ENCODE measurements around the gene PLS1.

PLS1 gene

DNA sequence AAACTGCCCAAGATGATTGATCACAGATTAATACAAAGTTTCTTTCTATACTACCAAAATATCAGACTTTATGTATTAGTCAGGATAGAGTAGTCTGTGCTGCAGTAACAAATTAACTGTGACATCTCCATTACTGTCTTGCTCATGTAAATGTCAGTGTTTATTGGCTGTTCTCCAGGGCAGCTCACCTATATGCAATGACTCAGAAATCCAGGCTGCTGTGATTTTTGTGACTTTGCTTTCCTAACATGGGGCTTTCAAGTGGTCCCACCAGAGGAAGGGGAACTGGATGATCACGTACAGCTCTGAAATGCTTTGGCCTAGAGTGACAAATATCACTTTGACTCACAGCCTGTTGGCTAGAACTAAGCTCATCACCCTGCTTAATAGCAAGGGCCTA, 12.9 kb downstream of the PLS1 start:
- Histone ChIP-seq H3K18ac (ENCODE audit: low read length) (no peak overlapping the region), H3K27ac (ENCODE audit: low read depth, low read length) (no peak overlapping the region), H3K9ac (ENCODE audit: low read length) (no peak overlapping the region), H3K79me2 (ENCODE audit: control insufficient read depth, insufficient read depth, low read length) (no peaks in the 10 kb centered on the region), H3K79me1 (ENCODE audit: low read length) (no peaks in the 10 kb centered on the region), H4K5ac (ENCODE audit: low read length) (no peak overlapping the region), H3K4ac (ENCODE audit: low read depth, low read length) (no peak overlapping the region), H4K8ac (ENCODE audit: low read depth, low read length) (no peak overlapping the region), H3K36me3 (ENCODE audit: control insufficient read depth, insufficient read depth, low read length) (no peaks in the 10 kb centered on the region), H2BK15ac (replicated peaks; ENCODE audit: low read depth) (no peak overlapping the region), H3K27me3 (ENCODE audit: insufficient read depth, low read length, poor library complexity) (no peaks in the 10 kb centered on the region), H3K4me3 (ENCODE audit: low read length) (no peak overlapping the region), H3K56ac (ENCODE audit: low read length) (no peak overlapping the region), H2AK5ac (ENCODE audit: low read length) (no peak overlapping the region), H2BK120ac (ENCODE audit: low read depth, low read length) (no peak overlapping the region), H3K4me1 (ENCODE audit: control insufficient read depth, low read depth, low read length) (no peaks in the 10 kb centered on the region), H3K23ac (ENCODE audit: low read length) (no peak overlapping the region), H3K4me2 (ENCODE audit: low read length) (no peak overlapping the region), H2BK5ac (ENCODE audit: low read length) (no peak overlapping the region)
- no peak for DNase-seq
- WGBS (ENCODE audit: extremely low coverage, insufficient coverage, low lambda C conversion rate) = no CpG with 5 or more reads among the region's 1 CpG

DNA sequence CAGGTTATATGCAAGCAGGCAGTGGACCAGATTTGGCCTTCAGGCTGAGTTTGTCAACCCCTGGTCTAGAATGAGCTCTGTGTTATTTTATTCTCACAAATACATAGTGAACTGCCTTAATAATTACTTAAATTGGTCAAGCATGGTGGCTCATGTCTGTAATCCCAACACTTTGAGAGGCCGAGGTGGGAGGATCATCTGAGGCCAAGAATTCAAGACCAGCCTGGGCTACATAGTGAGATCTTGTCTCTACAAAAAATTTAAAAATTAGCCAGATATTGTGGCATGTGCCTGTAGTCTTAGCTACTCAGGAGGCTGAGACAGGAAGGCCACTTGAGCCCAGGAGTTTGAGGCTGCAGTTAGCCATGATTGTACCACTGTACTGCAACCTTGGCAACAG, 15.0 kb downstream of the PLS1 start:
- Histone ChIP-seq H2BK5ac (ENCODE audit: low read length) (no peak overlapping the region), H4K5ac (ENCODE audit: low read length) (no peak overlapping the region), H2BK15ac (replicated peaks; ENCODE audit: low read depth) (no peak overlapping the region), H3K4me3 (ENCODE audit: low read length) (no peak overlapping the region), H3K27me3 (ENCODE audit: insufficient read depth, low read length, poor library complexity) (no peaks in the 10 kb centered on the region), H2BK120ac (ENCODE audit: low read depth, low read length) (no peak overlapping the region), H3K18ac (ENCODE audit: low read length) (no peak overlapping the region), H3K56ac (ENCODE audit: low read length) (no peak overlapping the region), H3K4me2 (ENCODE audit: low read length) (no peak overlapping the region), H3K4ac (ENCODE audit: low read depth, low read length) (no peak overlapping the region), H3K4me1 (ENCODE audit: control insufficient read depth, low read depth, low read length) (no peaks in the 10 kb centered on the region), H2AK5ac (ENCODE audit: low read length) (no peak overlapping the region), H3K27ac (ENCODE audit: low read depth, low read length) (no peak overlapping the region), H3K79me2 (ENCODE audit: control insufficient read depth, insufficient read depth, low read length) (no peaks in the 10 kb centered on the region), H3K79me1 (ENCODE audit: low read length) (no peaks in the 10 kb centered on the region), H4K8ac (ENCODE audit: low read depth, low read length) (no peak overlapping the region), H3K9ac (ENCODE audit: low read length) (no peak overlapping the region), H3K36me3 (ENCODE audit: control insufficient read depth, insufficient read depth, low read length) (no peaks in the 10 kb centered on the region), H3K23ac (ENCODE audit: low read length) (no peak overlapping the region)
- no peak for DNase-seq
- no CpG with 5 or more reads among the region's 1 CpG for whole genome bisulfite sequencing (ENCODE audit: extremely low coverage, insufficient coverage, low lambda C conversion rate)

DNA sequence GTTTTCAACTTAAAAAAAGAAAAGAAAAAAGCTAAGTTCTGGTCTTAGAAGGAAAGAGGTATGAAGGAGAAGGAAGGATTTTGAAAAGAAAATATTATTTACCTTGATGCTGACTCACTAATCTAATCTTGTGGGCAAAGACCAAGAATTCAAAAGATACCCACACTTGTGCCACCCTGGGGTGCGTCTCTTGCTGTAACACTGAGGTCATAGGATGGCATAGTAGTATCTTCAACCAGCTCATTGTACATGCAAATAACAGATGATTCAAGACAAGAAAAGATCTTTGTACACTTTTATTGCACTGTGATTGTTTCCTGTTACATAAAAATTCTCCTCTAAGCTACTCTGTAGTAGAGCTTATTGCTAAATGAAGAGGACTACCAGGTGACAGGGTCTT, 17.3 kb downstream of the PLS1 start:
- Histone ChIP-seq H3K27ac (ENCODE audit: low read depth, low read length) (no peak overlapping the region), H2BK15ac (replicated peaks; ENCODE audit: low read depth) (no peak overlapping the region), H3K79me2 (ENCODE audit: control insufficient read depth, insufficient read depth, low read length) (no peaks in the 10 kb centered on the region), H4K5ac (ENCODE audit: low read length) (no peak overlapping the region), H3K4ac (ENCODE audit: low read depth, low read length) (no peak overlapping the region), H2BK5ac (ENCODE audit: low read length) (no peak overlapping the region), H3K23ac (ENCODE audit: low read length) (no peak overlapping the region), H4K8ac (ENCODE audit: low read depth, low read length) (no peak overlapping the region), H3K4me2 (ENCODE audit: low read length) (no peak overlapping the region), H2AK5ac (ENCODE audit: low read length) (no peak overlapping the region), H3K79me1 (ENCODE audit: low read length) (no peaks in the 10 kb centered on the region), H3K4me3 (ENCODE audit: low read length) (no peak overlapping the region), H3K4me1 (ENCODE audit: control insufficient read depth, low read depth, low read length) (no peaks in the 10 kb centered on the region), H3K27me3 (ENCODE audit: insufficient read depth, low read length, poor library complexity) (no peaks in the 10 kb centered on the region), H3K9ac (ENCODE audit: low read length) (no peak overlapping the region), H3K36me3 (ENCODE audit: control insufficient read depth, insufficient read depth, low read length) (no peaks in the 10 kb centered on the region), H3K18ac (ENCODE audit: low read length) (no peak overlapping the region), H2BK120ac (ENCODE audit: low read depth, low read length) (no peak overlapping the region), H3K56ac (ENCODE audit: low read length) (no peak overlapping the region)
- no CpG with 5 or more reads among the region's 1 CpG for WGBS (ENCODE audit: extremely low coverage, insufficient coverage, low lambda C conversion rate)
- DNase-seq = no peak

DNA sequence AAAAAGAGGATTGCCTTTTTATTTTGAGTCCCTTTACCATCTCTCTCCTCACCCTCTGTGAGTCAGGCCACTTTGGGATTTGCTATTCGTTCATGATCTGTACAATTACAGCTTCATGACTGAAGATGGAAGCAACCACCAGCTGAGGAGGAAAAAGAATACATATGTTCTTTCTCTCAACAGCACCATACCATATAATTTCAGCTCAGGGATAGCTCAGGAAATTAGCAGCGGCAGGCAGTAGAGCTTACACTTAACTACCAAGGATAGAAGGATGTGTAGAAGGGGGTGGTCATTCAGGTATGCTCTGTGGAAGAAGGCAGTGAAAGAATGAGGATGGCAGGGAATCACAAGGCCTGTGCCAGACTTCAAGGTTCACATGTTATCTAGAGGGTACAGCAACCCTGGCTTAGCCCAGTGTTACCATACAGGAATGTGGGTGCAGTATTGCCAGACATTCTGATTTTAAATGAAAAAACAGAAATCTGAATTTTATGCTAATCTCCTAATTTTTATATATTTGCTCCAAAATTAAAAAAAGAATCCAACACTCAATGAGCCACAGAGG, 17.9 kb downstream of the PLS1 start:
- no peaks in the 10 kb centered on the region for H3K27me3 ChIP-seq (ENCODE audit: insufficient read depth, low read length, poor library complexity)
- no peaks in the 10 kb centered on the region for H3K79me1 ChIP-seq (ENCODE audit: low read length)
- H3K79me2 ChIP-seq (ENCODE audit: control insufficient read depth, insufficient read depth, low read length) = no peaks in the 10 kb centered on the region
- H3K18ac ChIP-seq (ENCODE audit: low read length) = no peak overlapping the region
- no peaks in the 10 kb centered on the region for H3K4me1 ChIP-seq (ENCODE audit: control insufficient read depth, low read depth, low read length)
- H2BK5ac ChIP-seq (ENCODE audit: low read length) = no peak overlapping the region
- H3K36me3 ChIP-seq (ENCODE audit: control insufficient read depth, insufficient read depth, low read length) = no peaks in the 10 kb centered on the region
- no peak overlapping the region for H2BK15ac ChIP-seq (replicated peaks; ENCODE audit: low read depth)
- H3K56ac ChIP-seq (ENCODE audit: low read length) = no peak overlapping the region
- H2AK5ac ChIP-seq (ENCODE audit: low read length) = no peak overlapping the region
- no peak for DNase-seq
- no peak overlapping the region for H3K27ac ChIP-seq (ENCODE audit: low read depth, low read length)
- H4K5ac ChIP-seq (ENCODE audit: low read length) = no peak overlapping the region
- H3K9ac ChIP-seq (ENCODE audit: low read length) = no peak overlapping the region
- no peak overlapping the region for H3K23ac ChIP-seq (ENCODE audit: low read length)
- no peak overlapping the region for H3K4ac ChIP-seq (ENCODE audit: low read depth, low read length)
- H3K4me3 ChIP-seq (ENCODE audit: low read length) = no peak overlapping the region
- no peak overlapping the region for H3K4me2 ChIP-seq (ENCODE audit: low read length)
- H2BK120ac ChIP-seq (ENCODE audit: low read depth, low read length) = no peak overlapping the region
- no peak overlapping the region for H4K8ac ChIP-seq (ENCODE audit: low read depth, low read length)
- WGBS (ENCODE audit: extremely low coverage, insufficient coverage, low lambda C conversion rate) = no CpG with 5 or more reads among the region's 2 CpGs

DNA sequence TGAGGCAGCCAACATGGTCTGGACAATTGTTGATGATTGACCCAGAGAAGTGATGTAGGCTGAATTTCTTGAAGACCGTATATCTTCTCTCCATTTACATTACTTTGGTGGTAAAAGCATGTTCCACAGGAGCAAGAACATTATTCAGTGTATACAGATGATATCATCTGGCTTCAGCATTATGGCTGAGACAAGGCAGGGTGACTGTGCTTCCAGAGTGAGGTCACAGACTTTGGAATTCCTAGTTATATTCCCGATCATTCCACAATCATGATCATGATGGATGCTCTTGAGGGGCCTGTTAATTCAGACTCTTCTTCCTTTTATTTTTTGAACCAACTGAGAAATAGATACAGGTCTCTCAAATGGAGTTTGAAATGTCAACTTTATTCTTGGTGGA, 19.0 kb downstream of the PLS1 start:
- WGBS (ENCODE audit: extremely low coverage, insufficient coverage, low lambda C conversion rate) = no CpG with 5 or more reads among the region's 2 CpGs
- H3K27ac ChIP-seq (ENCODE audit: low read depth, low read length) = no peak overlapping the region
- H3K27me3 ChIP-seq (ENCODE audit: insufficient read depth, low read length, poor library complexity) = no peaks in the 10 kb centered on the region
- no peak overlapping the region for H3K4ac ChIP-seq (ENCODE audit: low read depth, low read length)
- H2BK5ac ChIP-seq (ENCODE audit: low read length) = no peak overlapping the region
- no peaks in the 10 kb centered on the region for H3K79me1 ChIP-seq (ENCODE audit: low read length)
- H3K4me2 ChIP-seq (ENCODE audit: low read length) = no peak overlapping the region
- H3K18ac ChIP-seq (ENCODE audit: low read length) = no peak overlapping the region
- no peaks in the 10 kb centered on the region for H3K4me1 ChIP-seq (ENCODE audit: control insufficient read depth, low read depth, low read length)
- H4K5ac ChIP-seq (ENCODE audit: low read length) = no peak overlapping the region
- H3K9ac ChIP-seq (ENCODE audit: low read length) = no peak overlapping the region
- H4K8ac ChIP-seq (ENCODE audit: low read depth, low read length) = no peak overlapping the region
- no peak overlapping the region for H2AK5ac ChIP-seq (ENCODE audit: low read length)
- H3K79me2 ChIP-seq (ENCODE audit: control insufficient read depth, insufficient read depth, low read length) = no peaks in the 10 kb centered on the region
- H2BK120ac ChIP-seq (ENCODE audit: low read depth, low read length) = no peak overlapping the region
- H3K56ac ChIP-seq (ENCODE audit: low read length) = no peak overlapping the region
- no peak overlapping the region for H3K23ac ChIP-seq (ENCODE audit: low read length)
- no peak overlapping the region for H2BK15ac ChIP-seq (replicated peaks; ENCODE audit: low read depth)
- DNase-seq = no peak
- H3K36me3 ChIP-seq (ENCODE audit: control insufficient read depth, insufficient read depth, low read length) = no peaks in the 10 kb centered on the region
- no peak overlapping the region for H3K4me3 ChIP-seq (ENCODE audit: low read length)

DNA sequence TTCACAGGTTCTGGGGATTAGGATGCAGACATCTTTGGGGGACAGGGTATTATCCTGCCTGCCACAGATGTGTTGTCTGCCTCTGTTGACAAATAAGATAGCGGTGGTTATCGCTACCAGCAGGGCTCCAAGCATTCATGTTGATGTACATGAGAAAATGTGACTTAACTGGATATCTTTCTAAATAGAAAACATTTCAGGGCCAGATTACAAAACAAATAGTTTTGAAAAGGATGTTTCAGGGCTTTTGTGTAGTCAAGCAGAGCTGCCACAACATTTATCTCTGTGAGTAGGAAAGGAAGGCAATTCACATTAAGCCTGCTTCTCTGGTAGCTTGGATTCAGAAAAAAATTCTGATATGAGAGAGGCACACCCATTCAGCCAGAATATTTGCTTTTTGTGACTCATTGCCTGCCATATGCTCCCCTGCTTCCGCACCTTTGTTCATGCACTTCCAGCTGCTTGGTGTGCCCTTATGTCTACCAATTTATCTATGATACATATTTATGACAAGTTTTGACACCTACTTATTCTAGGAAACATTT, 22.8 kb downstream of the PLS1 start:
- no peaks in the 10 kb centered on the region for H3K79me2 ChIP-seq (ENCODE audit: control insufficient read depth, insufficient read depth, low read length)
- no peak overlapping the region for H3K9ac ChIP-seq (ENCODE audit: low read length)
- no peaks in the 10 kb centered on the region for H3K4me1 ChIP-seq (ENCODE audit: control insufficient read depth, low read depth, low read length)
- no peak overlapping the region for H3K27ac ChIP-seq (ENCODE audit: low read depth, low read length)
- no peak overlapping the region for H3K56ac ChIP-seq (ENCODE audit: low read length)
- no peak overlapping the region for H4K8ac ChIP-seq (ENCODE audit: low read depth, low read length)
- H2BK15ac ChIP-seq (replicated peaks; ENCODE audit: low read depth) = no peak overlapping the region
- no peak overlapping the region for H4K5ac ChIP-seq (ENCODE audit: low read length)
- H2AK5ac ChIP-seq (ENCODE audit: low read length) = no peak overlapping the region
- no peak overlapping the region for H2BK5ac ChIP-seq (ENCODE audit: low read length)
- DNase-seq = peak; percentile 13
- H3K18ac ChIP-seq (ENCODE audit: low read length) = no peak overlapping the region
- H3K36me3 ChIP-seq (ENCODE audit: control insufficient read depth, insufficient read depth, low read length) = no peaks in the 10 kb centered on the region
- no peak overlapping the region for H3K4ac ChIP-seq (ENCODE audit: low read depth, low read length)
- H3K23ac ChIP-seq (ENCODE audit: low read length) = no peak overlapping the region
- H3K79me1 ChIP-seq (ENCODE audit: low read length) = no peaks in the 10 kb centered on the region
- no peak overlapping the region for H2BK120ac ChIP-seq (ENCODE audit: low read depth, low read length)
- WGBS (ENCODE audit: extremely low coverage, insufficient coverage, low lambda C conversion rate) = no CpG with 5 or more reads among the region's 3 CpGs
- H3K27me3 ChIP-seq (ENCODE audit: insufficient read depth, low read length, poor library complexity) = no peaks in the 10 kb centered on the region
- H3K4me3 ChIP-seq (ENCODE audit: low read length) = no peak overlapping the region
- H3K4me2 ChIP-seq (ENCODE audit: low read length) = no peak overlapping the region
